Measurements from ENCODE around the gene PGD. TPM values are rescaled to one million over a fixed set of nuclear protein-coding genes. Genes with fewer than 3 reads are reported as not detected.

Gene PGD
- 78.3 and 88.8 TPM in 2 replicates for polyA plus RNA-seq (2011; rRNA removed)
- polyA minus RNA-seq (2011; rRNA and poly(A)+ RNA removed), result 77.4 and 82.8 TPM in 2 replicates

GRCh38 chr1:10398734-10399443 lies at the start of gene PGD:
PGD (plus strand) TSS chr1:10399064; CDS start chr1:10399118, 54 bp downstream.
- H3K27me3 ChIP-seq (ENCODE audit: control insufficient read depth, insufficient read depth, low read length), result no peaks in the 10 kb centered on the region
- POLR2A ChIA-PET, result interaction anchor here (1.0 to 2.7 kb wide), 2 partner anchors 11 to 46 kb away, joined by 4 to 9 read pairs; no protein-coding TSS in a partner anchor
- H3K4me3 ChIP-seq (ENCODE audit: low read depth, low read length), result peak within 1 kb of the TSS; percentile 78
- peak; percentile 20; the same call in 1 of the 2 replicates for TF ChIP-seq CTCF (IDR thresholded peaks at IDR 0.05; ENCODE audit: insufficient read depth, low read depth, low read length)
- CTCF ChIA-PET, result interaction anchor here (0.9 to 2.1 kb wide), 8 partner anchors 11 to 95 kb away, joined by 3 to 10 read pairs (median 5); partner anchors contain the start of gene CENPS
- no peaks in the 10 kb centered on the region for H3K36me3 ChIP-seq (ENCODE audit: control insufficient read depth, insufficient read depth, low read length)
- DNase-seq (ENCODE audit: low read depth), result peak; percentile 83

GRCh38 chr1:10353282-10353681 lies 45.6 kb upstream of the PGD start:
- ChIA-PET POLR2A (interaction anchor here (1.0 kb wide), 1 partner anchor 45 kb away, joined by 4 read pairs; the partner anchor contains the start of gene PGD), CTCF (no interaction called here)
- no peak for TF ChIP-seq CTCF (IDR thresholded peaks at IDR 0.05; ENCODE audit: insufficient read depth, low read depth, low read length)
- Histone ChIP-seq H3K36me3 (ENCODE audit: control insufficient read depth, insufficient read depth, low read length) (peaks cover 1% of the 10 kb centered on the region; the same call in 1 of the 2 replicates), H3K27me3 (ENCODE audit: control insufficient read depth, insufficient read depth, low read length) (no peaks in the 10 kb centered on the region), H3K4me3 (ENCODE audit: low read depth, low read length) (no peak overlapping the region)
- no peak for DNase-seq (ENCODE audit: low read depth)

- POLR2A ChIA-PET, result interaction anchor here (1.0 kb wide), 1 partner anchor 45 kb away, joined by 4 read pairs; the partner anchor contains the start of gene PGD
- CTCF ChIA-PET, result no interaction called here
- H3K27me3 ChIP-seq (ENCODE audit: control insufficient read depth, insufficient read depth, low read length), result no peaks in the 10 kb centered on the region
These were observed 45.2 kb upstream of the PGD start for GRCh38 chr1:10353693-10354092.

GRCh38 chr1:10360045-10360444 lies 38.8 kb upstream of the PGD start:
- no peak overlapping the region for H3K4me3 ChIP-seq (ENCODE audit: low read depth, low read length)
- TF ChIP-seq CTCF (IDR thresholded peaks at IDR 0.05; ENCODE audit: insufficient read depth, low read depth, low read length), result no peak
- peaks cover 1% of the 10 kb centered on the region; the same call in 1 of the 2 replicates for H3K36me3 ChIP-seq (ENCODE audit: control insufficient read depth, insufficient read depth, low read length)
- POLR2A ChIA-PET, result no interaction called here
- DNase-seq (ENCODE audit: low read depth), result no peak
- no peaks in the 10 kb centered on the region for H3K27me3 ChIP-seq (ENCODE audit: control insufficient read depth, insufficient read depth, low read length)
- CTCF ChIA-PET, result interaction anchor here (1.0 to 1.2 kb wide), 2 partner anchors 17 to 22 kb away, joined by 3 read pairs; no protein-coding TSS in a partner anchor

More at GRCh38 chr1:10353693-10354092, 45.2 kb upstream of the PGD start:
- DNase-seq (ENCODE audit: low read depth), result no peak
- TF ChIP-seq CTCF (IDR thresholded peaks at IDR 0.05; ENCODE audit: insufficient read depth, low read depth, low read length), result no peak
- Histone ChIP-seq H3K36me3 (ENCODE audit: control insufficient read depth, insufficient read depth, low read length) (peaks cover 1% of the 10 kb centered on the region; the same call in 1 of the 2 replicates), H3K4me3 (ENCODE audit: low read depth, low read length) (no peak overlapping the region)

- DNase-seq (ENCODE audit: low read depth), result no peak
- ChIA-PET CTCF (interaction anchor here (1.0 kb wide), 1 partner anchor 133 kb away, joined by 3 read pairs; no protein-coding TSS in a partner anchor), POLR2A (interaction anchor here (0.6 kb wide), 1 partner anchor 78 kb away, joined by 4 read pairs; no protein-coding TSS in a partner anchor)
- no peak for TF ChIP-seq CTCF (IDR thresholded peaks at IDR 0.05; ENCODE audit: insufficient read depth, low read depth, low read length)
- Histone ChIP-seq H3K4me3 (ENCODE audit: low read depth, low read length) (no peak overlapping the region), H3K27me3 (ENCODE audit: control insufficient read depth, insufficient read depth, low read length) (no peaks in the 10 kb centered on the region), H3K36me3 (ENCODE audit: control insufficient read depth, insufficient read depth, low read length) (peaks cover 4% of the 10 kb centered on the region; the same call in 1 of the 2 replicates)
These were observed 37.3 kb upstream of the PGD start for GRCh38 chr1:10361515-10361914.

All from BJ (cell line).